Urinary bladder (tissue), 4 donors: Measurements from ENCODE around the gene THAP12. TPM values are rescaled to one million over a fixed set of nuclear protein-coding genes. Genes with fewer than 3 reads are reported as not detected.
"Not testable (repeated sequence)": the region's sequence is repeated elsewhere in the genome, so short reads cannot be mapped to it uniquely, and the experiment has no call there.

Source experiments
- DNase-seq: peaks from one replicate; pipeline ENCODE4 v3.0.0-alpha.2; 2015; ENCODE audit errors: extremely low spot score
- H3K27ac ChIP-seq: one replicate; pipeline ENCODE4 v1.5.1; 2013; ENCODE audit warnings: low read depth, mild to moderate bottlenecking, moderate library complexity
- H3K36me3 ChIP-seq: one replicate; pipeline ENCODE4 v1.6.1; 2013; ENCODE audit warnings: mild to moderate bottlenecking, moderate library complexity; ENCODE audit not compliant: insufficient read depth
- H3K4me1 ChIP-seq: one replicate; pipeline ENCODE4 v1.6.1; 2013; ENCODE audit warnings: mild to moderate bottlenecking, moderate library complexity; ENCODE audit not compliant: insufficient read depth
- H3K4me3 ChIP-seq: one replicate; pipeline ENCODE4 v1.5.1; 2013; ENCODE audit warnings: low read depth, low read length
- WGBS: extraction: QIAGEN DNeasy Blood & Tissue Kit; methylation state at CpG from one replicate; pipeline ENCODE4 v1.1.7; 2013; 5-methylcytosine and 5-hydroxymethylcytosine counted together
- polyA plus RNA-seq: library from polyadenylated mRNA; stranded (reverse); fragments of 200-250 nt; gene quantifications from one replicate; pipeline ENCODE4 v1.2.3, GENCODE V29; 2013
- total RNA-seq: library from RNA; depleted of rRNA; stranded (reverse); fragments of >200 nt; gene quantifications from one replicate; pipeline ENCODE4 v1.2.3, GENCODE V29; 2014
- donor health status: healthy with polysubstance abuse.
- donor health status: healthy.

THAP12 gene, protein sequence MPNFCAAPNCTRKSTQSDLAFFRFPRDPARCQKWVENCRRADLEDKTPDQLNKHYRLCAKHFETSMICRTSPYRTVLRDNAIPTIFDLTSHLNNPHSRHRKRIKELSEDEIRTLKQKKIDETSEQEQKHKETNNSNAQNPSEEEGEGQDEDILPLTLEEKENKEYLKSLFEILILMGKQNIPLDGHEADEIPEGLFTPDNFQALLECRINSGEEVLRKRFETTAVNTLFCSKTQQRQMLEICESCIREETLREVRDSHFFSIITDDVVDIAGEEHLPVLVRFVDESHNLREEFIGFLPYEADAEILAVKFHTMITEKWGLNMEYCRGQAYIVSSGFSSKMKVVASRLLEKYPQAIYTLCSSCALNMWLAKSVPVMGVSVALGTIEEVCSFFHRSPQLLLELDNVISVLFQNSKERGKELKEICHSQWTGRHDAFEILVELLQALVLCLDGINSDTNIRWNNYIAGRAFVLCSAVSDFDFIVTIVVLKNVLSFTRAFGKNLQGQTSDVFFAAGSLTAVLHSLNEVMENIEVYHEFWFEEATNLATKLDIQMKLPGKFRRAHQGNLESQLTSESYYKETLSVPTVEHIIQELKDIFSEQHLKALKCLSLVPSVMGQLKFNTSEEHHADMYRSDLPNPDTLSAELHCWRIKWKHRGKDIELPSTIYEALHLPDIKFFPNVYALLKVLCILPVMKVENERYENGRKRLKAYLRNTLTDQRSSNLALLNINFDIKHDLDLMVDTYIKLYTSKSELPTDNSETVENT
- total RNA-seq: 85.4 TPM
- 25.0 TPM for polyA plus RNA-seq

GRCh38 chr11:76380977-76381719, at the start of gene THAP12, which contains the start of gene GVQW3:
Gene THAP12 (minus strand): TSS chr11:76381132. CDS start chr11:76380836, 296 bp downstream.
Gene GVQW3 (plus strand): TSS chr11:76381323. CDS start chr11:76381829, 506 bp downstream.
- DNase-seq: peak; percentile 94
- H3K4me1 ChIP-seq: no peaks in the 10 kb centered on the region
- peak within 1 kb of the TSS; percentile 93 for H3K4me3 ChIP-seq
- under 1% methylated on average over 69 of the region's 69 CpGs for WGBS
- H3K27ac ChIP-seq: peak within 1 kb of the TSS; percentile 81
- no peaks in the 10 kb centered on the region for H3K36me3 ChIP-seq

GRCh38 chr11:76426660-76427059, 45.7 kb upstream of the THAP12 start:
- Histone ChIP-seq H3K4me1 (no peaks in the 10 kb centered on the region), H3K4me3 (no peak overlapping the region), H3K27ac (no peak overlapping the region), H3K36me3 (no peaks in the 10 kb centered on the region)
- DNase-seq: no peak

- H3K36me3 ChIP-seq: no peaks in the 10 kb centered on the region
- 75% methylated on average over 2 of the region's 2 CpGs for WGBS
Observed at GRCh38 chr11:76424891-76425290, 44.0 kb upstream of the THAP12 start.

GRCh38 chr11:76424379-76424778, 43.4 kb upstream of the THAP12 start:
- H3K36me3 ChIP-seq: no peaks in the 10 kb centered on the region
- H3K27ac ChIP-seq: no peak overlapping the region
- no peak for DNase-seq
- H3K4me3 ChIP-seq: no peak overlapping the region
- no peaks in the 10 kb centered on the region for H3K4me1 ChIP-seq
- WGBS: 74% methylated on average over 3 of the region's 3 CpGs

More at GRCh38 chr11:76424891-76425290, 44.0 kb upstream of the THAP12 start:
- no peak for DNase-seq
- Histone ChIP-seq H3K4me3 (no peak overlapping the region), H3K4me1 (no peaks in the 10 kb centered on the region), H3K27ac (no peak overlapping the region)

DNA sequence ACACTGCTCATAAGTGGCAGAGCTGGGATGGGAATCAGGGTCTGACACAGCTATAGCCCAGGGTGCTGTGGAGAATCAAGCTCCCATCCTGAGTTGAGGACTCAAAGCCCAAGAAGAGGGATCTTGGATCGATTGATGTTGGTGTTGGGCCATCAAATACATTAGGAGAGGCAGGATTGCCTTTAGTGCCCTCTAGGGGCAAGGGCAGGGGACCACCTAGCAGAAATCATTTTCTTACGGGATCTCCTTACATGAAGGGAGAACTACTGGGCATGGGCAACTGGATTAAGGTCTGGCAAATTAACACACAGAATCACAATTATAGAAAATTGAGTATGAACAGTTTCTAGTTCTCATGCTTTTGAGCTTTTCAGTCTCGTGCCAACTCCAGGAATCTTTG, 39.0 kb upstream of the THAP12 start:
- Histone ChIP-seq H3K27ac (no peak overlapping the region), H3K4me3 (no peak overlapping the region), H3K4me1 (no peaks in the 10 kb centered on the region), H3K36me3 (no peaks in the 10 kb centered on the region)
- 54% methylated on average over 3 of the region's 3 CpGs for WGBS
- no peak for DNase-seq

- Histone ChIP-seq H3K4me3 (no peak overlapping the region), H3K4me1 (no peaks in the 10 kb centered on the region), H3K27ac (no peak overlapping the region), H3K36me3 (no peaks in the 10 kb centered on the region)
- no peak for DNase-seq
Observed at GRCh38 chr11:76415073-76415472, 34.1 kb upstream of the THAP12 start.

DNA sequence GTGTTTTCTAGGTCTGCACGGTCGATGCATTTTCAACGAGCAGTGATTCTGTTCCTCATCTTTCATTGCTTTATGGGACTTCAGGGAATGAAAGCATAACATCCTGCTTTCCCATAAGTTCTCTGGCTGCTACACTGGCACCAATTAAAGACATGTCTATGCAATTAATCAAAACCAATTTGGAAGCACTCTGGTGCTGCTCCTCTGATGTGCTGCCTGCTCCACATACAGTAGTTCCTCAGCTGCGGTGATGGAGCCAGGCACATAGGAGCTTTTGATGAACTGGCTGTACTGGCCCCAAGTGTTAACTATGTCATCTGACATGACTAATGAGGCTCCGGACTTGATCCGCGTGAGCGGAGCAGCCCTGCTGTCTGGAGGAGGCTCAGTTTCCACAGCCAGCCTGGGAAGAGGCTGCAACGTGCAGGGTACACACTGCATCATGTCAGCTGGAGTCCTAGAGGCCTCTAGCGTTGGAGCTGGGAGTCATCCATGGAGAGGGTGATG, 30.0 kb upstream of the THAP12 start:
- 73% methylated on average over 10 of the region's 10 CpGs for WGBS
- no peak overlapping the region for H3K4me3 ChIP-seq
- peak; percentile 8 for DNase-seq
- no peaks in the 10 kb centered on the region for H3K36me3 ChIP-seq
- H3K4me1 ChIP-seq: no peaks in the 10 kb centered on the region
- H3K27ac ChIP-seq: no peak overlapping the region

GRCh38 chr11:76408171-76408965, 27.4 kb upstream of the THAP12 start:
- DNase-seq: no peak
- Histone ChIP-seq H3K27ac (no peak overlapping the region), H3K4me3 (no peak overlapping the region), H3K36me3 (no peaks in the 10 kb centered on the region), H3K4me1 (no peaks in the 10 kb centered on the region)
- WGBS: 59% methylated on average over 7 of the region's 7 CpGs

DNA sequence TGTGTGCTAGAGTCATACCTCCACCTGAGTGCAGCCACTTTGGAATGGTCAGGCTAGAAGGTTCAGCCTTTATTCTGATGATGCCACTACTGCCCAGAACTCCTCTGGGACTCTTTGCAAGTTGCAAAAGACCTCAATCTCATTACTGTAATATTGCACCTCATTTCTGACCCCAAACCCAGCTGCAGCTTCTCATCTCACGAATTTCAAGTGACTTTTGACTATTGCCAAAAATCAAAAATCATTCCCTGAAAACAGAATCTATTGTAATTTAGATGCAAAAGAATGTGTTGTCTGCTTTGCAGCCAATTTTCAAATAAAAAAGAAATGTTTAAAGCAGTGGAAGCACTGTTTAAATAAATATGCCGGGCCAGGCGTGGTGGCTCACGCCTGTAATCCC, 25.4 kb upstream of the THAP12 start:
- 92% methylated on average over 4 of the region's 4 CpGs for WGBS
- H3K4me3 ChIP-seq: no peak overlapping the region
- no peaks in the 10 kb centered on the region for H3K4me1 ChIP-seq
- H3K27ac ChIP-seq: no peak overlapping the region
- no peak for DNase-seq
- H3K36me3 ChIP-seq: no peaks in the 10 kb centered on the region

DNA sequence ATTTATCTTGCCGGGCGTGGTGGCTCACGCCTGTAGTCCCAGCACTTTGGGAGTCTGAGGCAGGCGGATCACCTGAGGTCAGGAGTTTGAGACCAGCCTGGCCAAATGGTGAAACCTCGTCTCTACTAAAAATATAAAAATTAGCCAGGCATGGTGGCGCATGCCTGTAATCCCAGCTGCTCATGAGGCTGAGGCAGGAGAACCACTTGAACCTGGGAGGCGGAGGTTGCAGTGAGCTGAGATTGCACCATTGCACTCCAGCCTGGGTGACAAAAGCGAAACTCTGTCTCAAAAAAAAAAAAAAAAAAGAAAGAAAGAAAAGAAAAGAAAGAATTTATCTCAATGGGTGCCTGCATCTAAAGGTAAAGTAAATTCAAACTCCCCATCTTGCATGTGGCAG, 20.6 kb upstream of the THAP12 start:
- H3K4me3 ChIP-seq, DNase-seq, H3K4me1 ChIP-seq, H3K27ac ChIP-seq, H3K36me3 ChIP-seq: not testable (repeated sequence)
- 93% methylated on average over 8 of the region's 8 CpGs for WGBS

DNA sequence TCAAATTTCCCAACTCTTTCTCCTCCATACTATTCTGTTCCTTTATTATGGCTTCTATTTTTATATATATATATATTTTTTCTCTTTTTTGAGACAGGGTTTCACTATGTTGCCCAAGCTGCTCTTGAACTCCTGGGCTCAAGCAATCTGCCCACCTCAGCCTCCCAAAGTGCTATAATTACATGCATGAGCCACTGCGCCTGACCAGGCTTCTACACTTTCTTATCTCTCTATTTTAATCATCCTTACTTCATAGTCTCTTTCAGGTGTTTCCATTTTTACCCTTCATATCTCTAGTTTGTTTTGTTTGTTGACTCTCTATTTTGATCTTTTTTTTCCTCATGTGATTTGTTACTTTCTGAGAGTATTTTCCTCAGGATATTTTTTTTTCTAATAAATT, 20.0 kb upstream of the THAP12 start:
- Histone ChIP-seq H3K36me3 (no peaks in the 10 kb centered on the region), H3K4me3 (no peak overlapping the region), H3K27ac (no peak overlapping the region), H3K4me1 (no peaks in the 10 kb centered on the region)
- WGBS: 92% methylated on average over 1 of the region's 1 CpG
- no peak for DNase-seq

DNA sequence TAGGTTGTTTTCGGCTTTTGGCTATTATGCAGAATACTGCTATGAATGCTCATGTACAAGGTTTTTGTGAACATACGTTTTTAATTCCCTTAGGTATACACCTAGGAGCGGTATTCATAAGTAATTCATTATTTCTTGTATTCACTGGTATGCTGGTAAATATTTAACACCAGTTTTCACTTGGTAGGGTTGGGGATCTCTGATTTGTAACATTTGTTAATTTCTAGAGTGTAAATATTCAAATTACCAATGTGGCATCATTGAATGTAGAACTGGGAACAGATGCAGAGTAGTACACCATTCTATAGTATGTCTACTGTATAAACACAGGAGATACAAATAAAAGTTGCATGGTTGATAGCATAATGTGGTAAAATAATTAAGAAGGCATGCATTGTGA, 16.5 kb upstream of the THAP12 start:
- no peak for DNase-seq
- Histone ChIP-seq H3K27ac (no peak overlapping the region), H3K4me1 (no peaks in the 10 kb centered on the region), H3K4me3 (no peak overlapping the region), H3K36me3 (no peaks in the 10 kb centered on the region)
- WGBS: 94% methylated on average over 3 of the region's 3 CpGs

DNA sequence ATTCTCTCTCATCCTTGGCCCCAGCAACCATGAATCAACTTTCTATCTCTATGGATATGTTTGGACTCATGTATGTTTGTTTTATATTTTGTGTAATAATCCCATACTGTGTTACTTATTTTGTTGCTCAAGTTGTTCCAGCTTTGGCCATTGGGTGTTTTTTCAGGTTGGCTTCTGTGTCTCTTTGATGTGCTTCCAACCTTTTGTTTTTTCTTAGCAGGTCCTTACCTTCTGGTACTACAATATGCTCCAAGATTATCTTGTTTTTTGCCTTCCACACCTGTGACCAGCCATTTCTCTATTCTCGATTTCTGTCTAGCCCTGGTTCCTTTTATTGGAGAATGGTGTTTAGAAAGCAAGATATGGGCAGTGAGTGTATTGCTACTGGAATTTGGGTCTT, 14.4 kb upstream of the THAP12 start:
- H3K36me3 ChIP-seq: no peaks in the 10 kb centered on the region
- no peak overlapping the region for H3K4me3 ChIP-seq
- H3K27ac ChIP-seq: no peak overlapping the region
- no peak for DNase-seq
- H3K4me1 ChIP-seq: no peaks in the 10 kb centered on the region
- WGBS: 93% methylated on average over 1 of the region's 1 CpG
